CD1c-positive myeloid dendritic cell (primary cell): ENCODE results near the gene KIRREL1.

Source experiments
- DNase-seq: peaks from one replicate; pipeline ENCODE4 v3.0.0-alpha.2; 2016; ENCODE audit errors: extremely low spot score

Gene KIRREL1

GRCh38 chr1:157975228-157975950 lies 18.1 kb upstream of the KIRREL1 start:
- DNase-seq = no peak

DNA sequence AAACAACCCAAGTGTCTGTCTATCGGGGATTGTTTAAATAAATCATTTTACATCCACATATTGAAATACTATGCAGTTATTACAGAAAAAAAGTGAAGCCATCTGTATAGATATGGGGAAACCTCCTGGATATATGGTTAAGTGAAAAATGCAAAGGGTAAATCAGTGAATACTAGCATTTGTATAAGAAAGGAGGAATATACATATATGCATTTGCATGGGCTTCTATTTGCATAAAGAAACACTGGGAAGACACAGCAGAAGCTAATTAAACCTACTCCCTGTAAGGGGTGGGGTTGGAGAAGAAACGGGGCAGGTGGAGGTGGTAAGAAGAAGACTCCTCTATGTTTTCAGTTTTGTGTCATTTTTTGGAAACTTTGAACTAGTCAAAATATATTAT lies 16.6 kb upstream of the KIRREL1 start:
- no peak for DNase-seq

GRCh38 chr1:157978586-157979403 lies 14.7 kb upstream of the KIRREL1 start:
- no peak for DNase-seq

GRCh38 chr1:157982136-157982535 lies 11.3 kb upstream of the KIRREL1 start:
- DNase-seq = no peak

GRCh38 chr1:157983787-157984186 lies 9.7 kb upstream of the KIRREL1 start:
- DNase-seq = peak; percentile 5

GRCh38 chr1:157984469-157984868 lies 9.0 kb upstream of the KIRREL1 start:
- no peak for DNase-seq

GRCh38 chr1:157985473-157985872 lies 8.0 kb upstream of the KIRREL1 start:
- no peak for DNase-seq

DNA sequence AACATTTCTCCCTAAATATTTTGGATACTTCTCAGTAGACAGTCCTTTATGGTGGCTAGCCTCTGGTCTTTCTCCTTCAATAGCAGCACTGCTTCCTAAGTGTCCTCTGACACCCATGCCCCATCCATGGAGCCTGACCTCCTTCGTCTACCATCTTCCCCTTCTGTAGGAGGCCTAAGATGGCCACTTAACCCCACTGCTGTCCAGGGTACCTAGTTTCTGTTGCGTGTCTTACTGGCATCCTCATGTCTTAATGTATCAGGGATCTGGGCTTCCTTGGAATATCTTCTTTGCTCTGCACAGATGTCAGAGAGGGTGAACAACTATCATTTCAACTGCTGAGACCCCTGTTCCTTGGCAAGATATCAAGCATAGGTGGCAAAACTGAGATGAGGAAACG lies 5.4 kb upstream of the KIRREL1 start:
- no peak for DNase-seq

DNA sequence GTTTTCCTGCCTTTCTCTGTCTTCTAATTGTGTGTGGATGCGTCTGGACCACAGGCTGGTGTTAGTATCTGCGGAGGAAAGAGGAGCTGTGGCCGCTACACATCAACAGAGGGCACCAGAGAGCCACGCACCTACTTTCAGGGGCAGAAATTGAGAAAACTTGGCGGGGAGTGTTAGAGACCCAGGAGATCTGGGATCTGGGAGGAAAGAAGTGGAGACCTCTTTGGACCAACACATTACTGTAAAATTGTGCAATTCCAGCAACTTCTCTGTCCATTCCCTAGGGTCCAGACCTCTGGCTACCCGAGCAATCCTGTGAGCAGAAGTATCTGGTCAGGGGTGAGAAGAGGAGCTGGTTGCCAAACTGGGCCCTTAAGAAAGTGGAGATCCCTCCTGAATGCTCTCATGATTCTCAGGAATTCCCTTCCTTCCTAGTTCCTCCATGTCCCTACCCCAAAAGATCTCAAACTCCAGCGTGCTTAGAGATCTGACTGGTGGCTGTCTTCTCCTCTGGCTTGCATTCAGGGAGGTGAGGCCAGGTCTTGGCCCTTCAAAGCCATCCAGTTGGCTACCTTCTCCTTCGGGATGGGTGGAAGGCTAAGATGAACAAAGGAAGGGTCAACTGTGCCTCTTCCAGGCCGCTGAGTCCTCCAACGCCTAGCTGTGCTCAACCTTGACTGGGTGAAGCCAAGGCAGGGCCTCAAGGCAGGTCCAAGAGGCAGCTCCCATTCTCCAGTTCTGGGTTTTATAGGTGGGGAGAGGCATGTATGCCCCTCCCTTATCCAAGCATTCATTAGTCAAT lies 1.2 kb upstream of the KIRREL1 start:
- DNase-seq = peak; percentile 54

- no peak for DNase-seq
Measured at GRCh38 chr1:157992833-157993146, 655 bp upstream of the KIRREL1 start.

DNA sequence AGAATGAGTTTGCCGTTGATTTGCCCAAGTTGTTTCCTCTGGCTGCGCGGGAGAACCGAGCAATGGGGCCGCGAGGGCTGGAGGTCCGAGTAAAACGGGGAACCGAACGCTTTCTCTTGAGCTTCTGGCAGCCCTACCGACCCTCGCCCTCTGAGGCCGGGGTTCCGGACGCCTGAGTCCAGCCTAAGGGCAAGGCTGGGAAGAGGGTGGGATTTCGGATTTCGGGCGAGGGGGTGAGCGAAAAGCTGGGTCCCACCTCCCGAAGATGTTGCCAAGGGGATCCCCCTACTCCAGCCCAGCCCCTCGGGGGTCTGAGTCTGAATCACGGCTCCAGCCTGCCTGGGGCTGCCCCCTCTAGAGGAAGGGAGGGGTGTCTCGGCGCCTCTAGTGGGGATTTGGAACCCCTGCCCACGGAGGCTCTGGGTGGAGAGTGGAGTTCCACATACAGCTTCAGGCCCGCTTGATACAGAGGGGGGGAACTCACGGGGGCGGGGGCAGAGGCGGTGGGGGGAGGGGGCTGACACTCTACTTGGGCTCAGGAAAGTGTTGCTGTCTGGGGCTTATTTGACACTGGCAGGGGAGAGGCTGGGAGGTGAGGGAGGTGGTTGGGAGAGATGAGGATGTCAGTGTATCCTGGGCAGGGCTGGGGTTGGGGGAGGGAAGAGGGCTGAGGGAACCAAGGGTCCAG lies 617 bp downstream of the KIRREL1 start:
- DNase-seq = no peak

DNA sequence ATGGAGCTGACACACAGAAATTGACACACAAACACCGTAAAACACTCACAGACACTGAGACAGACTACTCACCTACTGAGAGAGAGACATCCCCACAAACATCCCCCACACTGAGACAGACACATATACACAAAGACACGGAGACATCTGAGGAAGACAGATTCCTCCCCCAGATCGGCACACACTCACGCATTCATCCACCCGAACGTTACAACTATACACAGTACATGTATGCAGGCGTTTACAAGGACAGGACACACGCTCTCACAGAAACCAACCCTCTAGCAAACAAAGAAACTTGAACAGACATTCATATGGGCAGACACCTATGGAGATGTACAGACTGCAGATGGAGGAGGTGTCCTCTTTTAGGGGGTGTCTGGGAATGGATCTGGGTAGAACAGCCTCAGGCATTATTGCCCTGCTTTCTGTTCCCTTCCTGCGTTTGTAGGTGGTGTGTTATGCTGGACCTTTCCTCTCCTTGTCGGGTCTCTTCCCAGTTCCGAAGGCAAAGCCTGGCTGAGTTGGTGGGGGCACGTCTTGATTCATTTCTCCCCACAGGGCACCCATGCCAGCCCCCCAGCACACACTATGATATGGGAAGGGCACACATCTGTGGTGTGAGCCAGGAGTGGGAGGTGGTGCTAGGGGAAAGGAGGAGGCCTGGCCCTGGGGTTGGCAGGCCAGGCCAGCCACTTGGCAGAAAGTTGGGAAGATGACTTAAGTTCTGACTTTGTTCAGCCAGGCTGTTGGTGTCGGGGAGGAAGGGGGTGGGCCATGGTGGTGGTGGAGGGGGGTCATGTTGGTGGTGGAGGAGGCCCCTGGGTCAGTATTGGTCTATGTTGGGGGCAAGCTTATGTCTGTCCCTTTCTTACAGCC lies 1.5 kb downstream of the KIRREL1 start:
- no peak for DNase-seq

GRCh38 chr1:157995583-157996169 lies 2.2 kb downstream of the KIRREL1 start:
- no peak for DNase-seq

DNA sequence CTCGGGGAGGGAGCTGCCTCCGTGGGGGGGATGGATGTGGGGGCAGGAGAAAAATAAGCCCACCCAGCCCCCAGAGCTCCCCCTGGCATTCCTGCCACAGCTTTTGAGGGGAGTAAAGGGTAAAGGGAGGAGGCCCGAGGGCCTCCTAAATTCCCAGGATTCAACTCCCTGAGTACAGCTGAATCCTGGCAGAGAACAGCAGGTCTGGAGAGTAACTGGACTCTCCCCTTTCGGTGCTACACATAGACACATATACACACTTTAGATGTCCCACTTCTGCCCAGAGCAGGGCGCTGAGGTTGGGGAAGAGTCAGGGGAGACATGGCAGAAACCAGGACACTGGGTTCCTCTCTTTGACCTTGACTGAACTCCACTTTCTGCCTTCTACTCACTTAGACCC lies 3.0 kb downstream of the KIRREL1 start:
- no peak for DNase-seq

GRCh38 chr1:158000507-158000906 lies 7.1 kb downstream of the KIRREL1 start:
- DNase-seq = no peak

GRCh38 chr1:158002022-158002630 lies 8.7 kb downstream of the KIRREL1 start:
- DNase-seq = no peak

GRCh38 chr1:158002631-158003405 lies 9.4 kb downstream of the KIRREL1 start:
- DNase-seq = no peak

DNA sequence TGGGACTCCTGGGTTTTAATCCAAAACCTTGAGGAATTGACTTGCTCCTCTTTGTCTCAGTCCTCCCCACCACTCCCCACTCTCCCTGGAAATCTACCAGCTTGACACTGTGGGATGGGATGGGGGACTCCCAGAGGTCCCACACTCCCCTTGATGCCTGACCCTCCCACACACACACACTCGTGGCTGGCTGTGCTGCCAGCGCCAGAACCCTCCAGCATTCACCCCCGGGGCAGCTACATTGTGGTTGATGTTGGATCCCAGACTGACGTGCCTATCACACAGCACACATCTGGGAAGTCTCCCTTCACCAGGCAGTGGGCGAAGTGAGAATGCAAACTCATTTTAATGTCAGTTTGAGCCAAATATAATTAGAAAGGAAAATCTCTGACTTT lies 10.0 kb downstream of the KIRREL1 start:
- no peak for DNase-seq

GRCh38 chr1:158005224-158005623 lies 11.8 kb downstream of the KIRREL1 start:
- DNase-seq = no peak
